Esophagus squamous epithelium (tissue), 4 donors: ENCODE measurements around the gene CCNB1.

ENCODE experiments used
- CTCF ChIP-seq, 6 experiments: fragments of 450-650 bp in 4 of 6; fragments of 200-600 bp in 2 of 6; sonication (generic) in 2 of 6; IDR thresholded peaks; one replicate each; pipeline ENCODE4 v1.5.1; 2016 to 2019; ENCODE audit warnings: antibody characterized with exemption in 6 of 6, mild to moderate bottlenecking in 4 of 6, moderate library complexity in 4 of 6
- POLR2A ChIP-seq, 4 donors: fragments of 450-650 bp; IDR thresholded peaks; one replicate each; pipeline ENCODE4 v1.6.1; 2017; ENCODE audit warnings: antibody characterized with exemption in 4 of 4, mild to moderate bottlenecking in 4 of 4, moderate library complexity in 3 of 4

GRCh38 chr5:69187342-69187741 is 20.4 kb downstream of the CCNB1 start:
- TF ChIP-seq CTCF (IDR thresholded peaks at IDR 0.05): no peak
- TF ChIP-seq POLR2A (IDR thresholded peaks at IDR 0.05): no peak
